GM12873 (cell line): ENCODE results near the gene SH3D21.

ENCODE experiments used
- CTCF ChIP-seq: IDR thresholded peaks from 2 replicates; pipeline ENCODE4 v1.5.1; 2012; ENCODE audit warnings: low read depth, mild to moderate bottlenecking, moderate library complexity, low read length, control low read depth; ENCODE audit not compliant: insufficient read depth; ENCODE audit errors: missing control alignments

The SH3D21 gene

GRCh38 chr1:36323636-36324352 lies 17.6 kb downstream of the SH3D21 start, which contains the start of gene EVA1B:
Gene EVA1B (minus strand): TSS chr1:36323645. CDS start chr1:36323037, 608 bp downstream.
- no peak for TF ChIP-seq CTCF

GRCh38 chr1:36324353-36324703 lies 18.2 kb downstream of the SH3D21 start:
- TF ChIP-seq CTCF = no peak

GRCh38 chr1:36326499-36326898 lies 20.3 kb downstream of the SH3D21 start:
- no peak for TF ChIP-seq CTCF

- no peak for TF ChIP-seq CTCF
Measured at GRCh38 chr1:36327421-36328087, 21.4 kb downstream of the SH3D21 start.

GRCh38 chr1:36328088-36328480 lies 21.9 kb downstream of the SH3D21 start:
- peak; percentile 3 for TF ChIP-seq CTCF

GRCh38 chr1:36328713-36329112 lies 22.5 kb downstream of the SH3D21 start:
- TF ChIP-seq CTCF = no peak

- no peak for TF ChIP-seq CTCF
Measured at GRCh38 chr1:36329817-36330216, 23.6 kb downstream of the SH3D21 start.
